Right renal cortex interstitium (tissue), 3 donors: Measurements from ENCODE around the gene GJC2. TPM values are rescaled to one million over a fixed set of nuclear protein-coding genes. Genes with fewer than 3 reads are reported as not detected.

ENCODE experiments used
- DNase-seq, 3 donors: peaks; one replicate each; pipeline ENCODE4 v3.0.0-alpha.2; 2013; ENCODE audit warnings: low read depth in 3 of 3, low spot score in 2 of 3
- polyA plus RNA-seq, 3 donors: library from polyadenylated mRNA; unstranded; fragments of 120-200 nt; gene quantifications; one replicate each; pipeline ENCODE4 v1.2.1, GENCODE V29; 2013; ENCODE audit not compliant: insufficient read length in 3 of 3

GJC2 gene
- polyA plus RNA-seq, 3 donors = 0.46 to 0.71 (median 0.51) TPM

GRCh38 chr1:228156515-228156881 lies 6.8 kb downstream of the GJC2 start:
- DNase-seq = no peak

- DNase-seq = no peak
Measured at GRCh38 chr1:228156941-228157728, 7.4 kb downstream of the GJC2 start.

GRCh38 chr1:228157729-228158126 lies 8.0 kb downstream of the GJC2 start:
- no peak for DNase-seq

DNA sequence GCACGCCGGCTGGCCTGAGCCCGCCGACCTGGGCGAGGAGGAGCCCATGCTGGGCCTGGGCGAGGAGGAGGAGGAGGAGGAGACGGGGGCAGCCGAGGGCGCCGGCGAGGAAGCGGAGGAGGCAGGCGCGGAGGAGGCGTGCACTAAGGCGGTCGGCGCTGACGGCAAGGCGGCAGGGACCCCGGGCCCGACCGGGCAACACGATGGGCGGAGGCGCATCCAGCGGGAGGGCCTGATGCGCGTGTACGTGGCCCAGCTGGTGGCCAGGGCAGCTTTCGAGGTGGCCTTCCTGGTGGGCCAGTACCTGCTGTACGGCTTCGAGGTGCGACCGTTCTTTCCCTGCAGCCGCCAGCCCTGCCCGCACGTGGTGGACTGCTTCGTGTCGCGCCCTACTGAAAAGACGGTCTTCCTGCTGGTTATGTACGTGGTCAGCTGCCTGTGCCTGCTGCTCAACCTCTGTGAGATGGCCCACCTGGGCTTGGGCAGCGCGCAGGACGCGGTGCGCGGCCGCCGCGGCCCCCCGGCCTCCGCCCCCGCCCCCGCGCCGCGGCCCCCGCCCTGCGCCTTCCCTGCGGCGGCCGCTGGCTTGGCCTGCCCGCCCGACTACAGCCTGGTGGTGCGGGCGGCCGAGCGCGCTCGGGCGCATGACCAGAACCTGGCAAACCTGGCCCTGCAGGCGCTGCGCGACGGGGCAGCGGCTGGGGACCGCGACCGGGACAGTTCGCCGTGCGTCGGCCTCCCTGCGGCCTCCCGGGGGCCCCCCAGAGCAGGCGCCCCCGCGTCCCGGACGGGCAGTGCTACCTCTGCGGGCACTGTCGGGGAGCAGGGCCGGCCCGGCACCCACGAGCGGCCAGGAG lies 8.6 kb downstream of the GJC2 start:
- DNase-seq = no peak

DNA sequence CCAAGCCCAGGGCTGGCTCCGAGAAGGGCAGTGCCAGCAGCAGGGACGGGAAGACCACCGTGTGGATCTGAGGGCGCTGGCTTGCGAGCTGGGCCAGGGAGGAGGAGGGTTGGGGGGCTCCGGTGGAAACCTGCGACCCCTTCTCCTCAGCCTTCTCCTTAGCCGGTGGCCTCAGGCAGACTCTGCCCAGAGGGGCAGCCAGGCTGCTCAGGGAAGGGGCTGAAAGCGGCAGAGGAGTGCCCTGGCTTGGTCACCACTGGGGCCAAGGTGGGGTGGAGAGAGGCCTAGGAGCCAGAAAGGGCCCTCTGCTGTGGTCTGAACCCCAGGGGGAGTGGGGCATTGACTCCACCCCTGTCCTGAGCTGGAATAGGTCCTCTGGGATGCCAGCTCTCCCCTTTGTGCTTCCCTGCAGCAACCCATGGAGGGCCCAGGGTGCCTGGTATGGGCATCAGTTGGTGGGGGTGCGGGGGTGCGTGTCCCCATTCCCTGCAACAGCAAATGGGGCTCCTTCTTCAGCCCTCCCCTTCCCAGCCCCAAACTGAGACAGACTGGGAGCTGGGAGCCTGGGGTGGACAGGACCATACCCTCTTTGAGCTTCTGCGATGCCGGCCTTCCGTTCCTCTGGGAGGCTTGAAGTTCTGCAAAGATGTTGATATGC lies 9.4 kb downstream of the GJC2 start:
- DNase-seq = no peak

DNA sequence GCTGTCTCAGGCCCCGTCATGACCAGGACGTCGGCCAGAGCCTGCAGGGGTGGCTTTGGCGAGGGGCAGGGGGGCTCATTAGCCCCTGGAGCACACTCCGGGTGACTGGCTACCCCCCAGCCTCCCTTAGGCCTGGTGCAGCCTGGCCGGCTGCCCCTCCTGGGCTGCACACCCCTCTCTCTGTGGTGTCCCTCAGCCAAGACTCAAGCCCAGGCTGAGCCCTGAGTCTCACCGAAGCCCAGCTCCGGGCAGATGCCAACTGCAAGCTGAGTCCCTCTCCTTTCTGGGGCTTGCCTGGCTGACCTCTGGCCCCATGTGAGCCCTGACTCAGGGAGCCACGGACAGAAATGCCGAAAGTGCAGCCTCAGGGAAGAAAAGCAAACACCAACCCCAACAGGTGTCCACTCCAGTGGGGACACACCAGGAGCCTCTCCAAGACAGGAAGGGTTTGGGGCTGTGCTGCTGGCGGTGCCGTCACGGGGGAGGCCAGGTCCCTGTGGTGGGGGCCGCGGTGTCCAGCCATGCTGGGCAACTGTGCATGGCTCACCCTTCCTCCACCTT lies 10.6 kb downstream of the GJC2 start:
- no peak for DNase-seq

DNA sequence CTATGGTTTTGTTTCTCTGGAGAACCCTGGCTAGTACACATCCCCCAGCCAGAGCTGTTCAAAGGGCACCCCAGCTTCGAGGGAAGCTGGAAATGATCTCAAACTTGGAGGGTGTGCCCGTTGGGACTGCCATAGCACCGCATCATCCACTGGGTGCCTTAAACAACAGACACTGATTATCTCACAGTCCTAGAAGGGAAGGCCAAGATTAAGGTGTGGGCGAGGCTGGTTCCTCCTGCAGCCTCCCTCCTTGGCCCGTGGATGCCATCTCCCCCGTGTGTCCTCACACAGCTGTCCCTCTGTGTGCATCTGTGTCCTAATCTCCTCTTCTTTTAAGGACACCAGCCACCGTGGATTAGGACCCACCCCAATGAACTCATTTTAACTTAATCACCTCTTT lies 11.6 kb downstream of the GJC2 start:
- DNase-seq = no peak

- DNase-seq = no peak
Measured at GRCh38 chr1:228161866-228162265, 12.1 kb downstream of the GJC2 start.

DNA sequence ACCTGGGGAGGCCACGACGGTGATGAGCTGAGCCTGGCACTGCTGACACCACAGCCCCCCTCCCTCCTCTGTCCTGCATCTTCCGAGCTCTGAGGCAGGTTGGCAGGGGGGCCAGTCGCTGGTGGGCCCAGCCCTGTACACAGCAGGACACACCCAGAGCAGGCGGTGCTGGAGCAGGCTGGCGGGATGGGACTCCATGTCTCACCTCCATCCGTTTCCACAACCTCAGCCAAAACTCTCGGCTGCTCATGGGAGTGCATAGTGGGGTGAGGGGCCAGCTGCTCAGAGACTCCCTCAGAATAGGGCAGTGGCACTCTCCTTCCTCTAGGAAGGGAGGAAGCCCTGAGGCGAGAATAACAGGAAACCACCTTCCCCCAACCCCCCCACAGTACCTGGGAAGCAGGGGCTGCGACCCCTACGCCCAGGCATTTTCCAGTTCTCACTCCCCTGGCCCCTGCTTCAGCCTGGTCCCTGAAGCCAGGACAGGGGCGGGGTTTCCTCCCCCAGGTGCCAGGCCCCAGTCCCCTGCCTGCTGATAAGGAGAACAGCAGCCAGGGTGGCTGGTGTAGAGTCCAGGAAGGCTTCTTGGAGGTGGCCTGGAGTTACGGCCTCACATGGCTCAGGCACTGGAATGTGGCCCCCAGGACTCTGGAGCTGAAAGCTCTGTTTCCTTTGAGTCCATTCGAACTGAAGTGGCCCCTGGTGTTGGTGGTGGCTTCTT lies 12.7 kb downstream of the GJC2 start:
- no peak for DNase-seq

DNA sequence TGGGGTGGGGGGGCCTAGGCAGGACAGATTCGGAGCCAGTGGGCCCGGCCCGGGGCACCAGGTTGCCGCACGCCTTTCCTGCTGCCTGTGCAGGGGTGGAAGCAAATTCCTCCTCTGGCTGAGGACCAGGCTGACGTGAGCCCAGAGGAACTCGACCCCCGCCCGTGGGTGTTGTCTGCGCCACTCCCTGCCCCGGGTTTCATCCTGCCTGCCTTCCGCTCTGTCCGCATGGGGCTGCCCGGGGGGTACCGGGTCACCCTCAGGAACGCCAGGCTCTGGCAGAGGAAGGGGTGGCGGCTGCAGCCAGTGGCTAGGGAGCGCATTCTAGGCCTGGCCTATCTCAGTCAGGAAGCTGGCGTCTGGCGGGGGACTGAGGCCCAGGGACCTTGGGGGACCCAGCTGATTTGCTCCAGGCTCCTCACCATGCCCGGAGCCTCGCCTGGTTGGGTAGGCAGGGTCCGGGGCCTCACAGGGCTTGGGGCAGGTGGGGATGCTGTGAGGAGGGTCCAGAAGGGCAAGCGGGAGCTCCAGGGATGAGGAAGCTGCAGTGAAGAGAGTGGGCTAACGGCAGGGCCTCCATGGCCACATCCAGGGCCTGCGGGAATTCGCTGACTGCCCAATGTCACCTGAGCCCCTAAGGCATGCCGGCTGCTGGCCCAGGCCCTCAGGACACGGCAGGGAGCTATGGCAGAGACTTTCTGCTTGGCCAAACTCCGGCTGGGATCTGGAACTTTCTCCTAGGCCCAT lies 13.4 kb downstream of the GJC2 start:
- DNase-seq = no peak

DNA sequence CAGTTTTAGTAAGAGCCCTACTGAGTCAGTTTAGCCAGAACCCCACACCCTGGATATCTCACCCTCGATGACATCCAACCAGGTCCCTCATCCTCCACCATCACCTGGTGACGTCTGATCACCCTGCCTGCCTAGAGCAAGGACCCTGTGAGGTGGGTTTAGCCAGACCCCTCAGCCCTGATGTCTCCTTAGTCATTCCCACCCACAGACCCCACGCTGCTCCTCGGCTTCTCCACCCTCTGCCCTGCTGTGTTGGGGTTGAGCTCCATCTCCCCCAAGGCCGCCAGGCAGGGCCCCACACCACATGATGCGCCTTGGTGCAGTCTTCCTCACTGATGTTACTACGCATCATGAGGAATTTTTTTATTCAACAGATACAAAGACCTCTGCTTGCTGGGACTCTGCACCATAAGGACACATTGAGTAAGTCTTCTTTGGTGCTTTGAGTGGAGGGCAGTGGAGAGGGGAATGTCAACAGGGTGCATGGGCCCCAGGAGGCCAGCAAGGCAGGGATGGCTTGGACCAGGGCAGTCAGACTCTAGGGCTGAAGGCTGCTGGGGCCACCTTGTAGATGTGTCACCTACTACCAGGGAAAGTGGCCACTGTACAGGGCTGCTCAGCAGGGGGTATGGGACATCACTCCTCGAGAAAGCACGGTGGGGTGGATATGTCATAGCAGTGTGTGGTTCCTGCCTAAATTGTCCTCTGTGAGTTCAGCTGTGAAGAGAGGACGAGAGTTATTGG lies 14.2 kb downstream of the GJC2 start:
- DNase-seq = no peak

DNA sequence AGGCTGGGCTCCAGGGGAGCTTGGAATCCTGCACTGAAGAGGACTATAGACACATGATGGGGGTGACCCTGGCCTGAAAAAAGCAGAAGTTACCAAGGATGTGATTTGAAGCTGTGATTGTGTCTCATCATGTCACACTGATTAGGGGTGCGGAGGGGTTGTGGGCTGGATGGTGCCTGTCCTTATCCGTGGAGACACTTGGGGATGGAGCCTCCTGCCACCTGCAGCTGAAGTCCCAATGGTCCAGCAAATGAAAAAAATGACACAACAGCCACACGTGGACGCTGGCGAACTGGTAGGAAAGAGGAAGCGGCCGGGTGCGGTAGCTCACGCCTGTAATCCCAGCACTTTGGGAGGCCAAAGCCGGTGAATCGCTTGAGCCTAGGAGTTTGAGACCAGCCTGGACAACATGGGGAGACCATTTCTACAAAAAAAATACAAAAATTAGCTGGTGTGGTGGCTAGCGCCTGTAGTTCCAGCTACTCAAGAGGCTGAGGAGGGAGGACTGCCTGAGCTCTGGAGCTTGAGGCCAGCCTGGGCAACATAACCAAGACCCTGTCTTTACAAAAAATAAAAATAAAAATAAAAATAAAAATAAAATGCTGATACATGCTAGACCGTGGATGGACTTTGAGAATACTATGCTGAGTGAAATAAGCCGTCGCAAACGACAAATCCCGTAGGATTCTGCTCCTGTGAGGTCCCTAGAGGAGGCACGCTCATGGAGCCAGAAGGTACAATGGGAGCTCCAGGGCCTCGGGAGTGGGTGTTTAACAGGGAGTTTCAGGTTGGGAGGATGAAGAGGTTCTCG lies 15.0 kb downstream of the GJC2 start:
- DNase-seq = no peak

DNA sequence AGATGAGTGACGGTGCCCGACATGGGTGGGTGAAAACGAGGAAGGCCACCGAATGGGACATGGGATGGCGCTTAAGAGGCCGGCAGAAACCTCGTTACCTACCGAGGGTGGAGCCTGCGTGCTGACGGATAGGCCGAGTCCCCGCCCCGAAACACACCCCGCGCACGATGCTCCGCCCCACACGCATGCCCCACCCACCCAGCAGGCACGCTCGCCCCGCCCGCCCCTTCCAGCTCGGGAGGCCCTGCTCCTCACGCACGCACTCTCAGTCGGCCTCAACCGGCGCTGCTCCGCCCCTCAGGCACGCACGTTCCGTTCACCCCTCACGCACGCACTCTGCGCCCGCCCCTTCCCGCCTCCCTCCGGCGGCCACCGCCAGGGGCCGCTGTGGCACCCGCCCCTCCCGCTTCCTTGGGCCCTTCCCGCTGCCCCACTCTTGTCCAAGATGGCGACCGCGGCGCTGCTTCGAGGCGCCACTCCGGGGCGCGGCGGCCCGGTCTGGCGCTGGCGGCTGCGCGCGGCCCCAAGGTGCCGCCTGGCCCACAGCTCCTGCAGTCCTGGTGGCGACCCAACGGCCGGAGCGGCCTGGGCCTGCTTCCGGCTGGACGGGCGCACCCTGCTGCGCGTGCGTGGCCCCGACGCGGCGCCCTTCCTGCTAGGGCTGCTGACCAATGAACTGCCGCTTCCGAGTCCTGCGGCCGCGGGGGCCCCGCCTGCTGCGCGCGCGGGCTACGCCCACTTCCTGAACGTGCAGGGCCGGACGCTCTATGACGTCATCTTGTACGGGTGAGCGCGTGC lies 15.8 kb downstream of the GJC2 start, which contains the start of gene IBA57:
TSS of gene IBA57 (plus strand) at position 433 of the 798 bp plus-strand sequence. CDS start at position 446, 13 bp downstream.
- DNase-seq = peak; percentile 88 to 94 (median 93)

- no peak for DNase-seq
Measured at GRCh38 chr1:228166170-228166936, 16.6 kb downstream of the GJC2 start.

- DNase-seq = no peak
Measured at GRCh38 chr1:228168563-228169270, 19.0 kb downstream of the GJC2 start.

DNA sequence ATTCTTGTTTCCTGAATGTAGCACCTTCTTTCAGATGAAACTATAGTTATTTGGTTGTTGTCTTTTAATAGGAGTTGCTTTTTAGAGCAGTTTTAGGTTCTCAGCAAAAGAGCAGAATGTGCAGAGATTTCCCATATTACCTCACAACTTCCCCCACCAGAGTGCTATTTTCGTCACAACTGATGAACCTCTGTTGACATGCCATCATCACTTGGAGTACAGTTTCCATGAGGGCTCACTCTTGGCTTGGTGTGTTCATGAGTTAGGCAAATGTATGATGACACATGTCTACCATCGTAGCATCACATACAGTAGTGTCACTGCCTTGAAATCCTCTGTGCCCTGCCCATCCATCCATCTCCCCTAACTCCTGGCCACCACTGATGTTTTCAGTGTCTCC lies 19.6 kb downstream of the GJC2 start:
- DNase-seq = no peak
